Brain microvascular endothelial cell (primary cell): ENCODE results near the gene CATSPERB.
"Not testable (repeated sequence)": the region's sequence is repeated elsewhere in the genome, so short reads cannot be mapped to it uniquely, and the experiment has no call there.

ENCODE experiments used
- DNase-seq: peaks from one replicate; pipeline ENCODE4 v3.0.0-alpha.2; 2020
- H3K27ac ChIP-seq: fragments of 250-450 bp; sonication (Bioruptor Pico); 2 replicates; pipeline ENCODE4 v1.5.1; 2020; ENCODE audit warnings: mild to moderate bottlenecking, moderate library complexity
- H3K27me3 ChIP-seq: fragments of 250-450 bp; sonication (Bioruptor Pico); replicated peaks from 2 replicates; pipeline ENCODE4 v1.5.1; 2020; ENCODE audit warnings: mild to moderate bottlenecking
- H3K36me3 ChIP-seq: fragments of 250-450 bp; sonication (Bioruptor Pico); replicated peaks from 2 replicates; pipeline ENCODE4 v1.5.1; 2020; ENCODE audit warnings: mild to moderate bottlenecking
- H3K4me3 ChIP-seq: 2 replicates; pipeline ENCODE4 v1.5.1; 2011; ENCODE audit warnings: low read depth, mild to moderate bottlenecking, control low read depth, low read length, moderate library complexity
- in situ Hi-C: cut with HindIII; loops from 2 replicates; pipeline ENCODE4 v1.10.0; 2017; ENCODE audit warnings: low sequenced_read_pairs, low pct_ligation_motif_present
- TF ChIP-seq, protein P1 (sequence below): IDR thresholded peaks from 2 replicates; pipeline ENCODE4 v1.5.1; 2011; ENCODE audit warnings: low read depth, mild to moderate bottlenecking, moderate library complexity, low read length, control low read depth, inconsistent platforms; ENCODE audit errors: missing control alignments

The CATSPERB gene

DNA sequence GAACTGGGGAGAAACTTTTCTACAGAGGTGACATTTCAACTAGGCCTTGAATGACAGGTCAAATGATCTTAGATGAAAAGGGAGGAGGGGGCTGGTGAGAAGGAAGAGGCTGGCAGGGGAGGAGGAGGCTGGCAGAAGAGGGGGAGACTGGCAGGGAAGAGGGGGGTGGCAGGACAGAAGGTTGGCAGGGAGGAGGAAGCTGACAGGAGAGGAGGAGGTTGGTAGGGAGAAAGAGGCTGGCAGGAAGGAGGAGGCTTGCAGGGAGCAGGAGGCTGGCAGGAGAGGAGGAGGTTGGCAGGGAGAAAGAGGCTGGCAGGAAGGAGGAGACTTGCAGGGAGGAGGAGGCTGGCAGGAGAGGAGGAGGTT is 158.4 kb downstream of the CATSPERB start:
- Histone ChIP-seq H3K36me3 (no peaks in the 10 kb centered on the region), H3K27ac (no peak overlapping the region), H3K4me3 (no peak overlapping the region), H3K27me3 (no peaks in the 10 kb centered on the region)
- in situ Hi-C loops, result no loop called here
- TF ChIP-seq, protein P1, sequence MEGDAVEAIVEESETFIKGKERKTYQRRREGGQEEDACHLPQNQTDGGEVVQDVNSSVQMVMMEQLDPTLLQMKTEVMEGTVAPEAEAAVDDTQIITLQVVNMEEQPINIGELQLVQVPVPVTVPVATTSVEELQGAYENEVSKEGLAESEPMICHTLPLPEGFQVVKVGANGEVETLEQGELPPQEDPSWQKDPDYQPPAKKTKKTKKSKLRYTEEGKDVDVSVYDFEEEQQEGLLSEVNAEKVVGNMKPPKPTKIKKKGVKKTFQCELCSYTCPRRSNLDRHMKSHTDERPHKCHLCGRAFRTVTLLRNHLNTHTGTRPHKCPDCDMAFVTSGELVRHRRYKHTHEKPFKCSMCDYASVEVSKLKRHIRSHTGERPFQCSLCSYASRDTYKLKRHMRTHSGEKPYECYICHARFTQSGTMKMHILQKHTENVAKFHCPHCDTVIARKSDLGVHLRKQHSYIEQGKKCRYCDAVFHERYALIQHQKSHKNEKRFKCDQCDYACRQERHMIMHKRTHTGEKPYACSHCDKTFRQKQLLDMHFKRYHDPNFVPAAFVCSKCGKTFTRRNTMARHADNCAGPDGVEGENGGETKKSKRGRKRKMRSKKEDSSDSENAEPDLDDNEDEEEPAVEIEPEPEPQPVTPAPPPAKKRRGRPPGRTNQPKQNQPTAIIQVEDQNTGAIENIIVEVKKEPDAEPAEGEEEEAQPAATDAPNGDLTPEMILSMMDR, result no peak
- no peak for DNase-seq

DNA sequence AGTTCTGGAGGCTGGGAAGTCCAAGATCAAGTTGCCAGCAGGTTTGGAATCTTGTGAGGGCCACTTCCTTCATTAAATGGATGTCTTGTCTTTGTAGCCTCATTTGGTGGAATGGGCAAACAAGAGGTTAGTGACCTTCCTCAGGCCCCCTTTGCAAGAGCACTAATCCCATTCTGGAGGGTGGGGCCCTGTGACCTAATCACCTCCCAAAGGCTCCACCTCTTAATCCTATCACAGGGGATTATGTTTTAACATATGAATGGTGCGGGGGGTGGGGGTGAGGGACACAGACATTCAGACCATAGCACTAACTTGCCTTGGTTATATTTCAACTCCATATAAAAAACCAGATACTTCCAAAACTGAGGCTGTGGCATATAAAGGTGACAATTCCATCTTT is 161.9 kb downstream of the CATSPERB start:
- no peak overlapping the region for H3K27ac ChIP-seq
- in situ Hi-C loops, result no loop called here
- no peaks in the 10 kb centered on the region for H3K36me3 ChIP-seq
- TF ChIP-seq, protein P1, result no peak
- no peaks in the 10 kb centered on the region for H3K27me3 ChIP-seq
- no peak overlapping the region for H3K4me3 ChIP-seq
- no peak for DNase-seq

DNA sequence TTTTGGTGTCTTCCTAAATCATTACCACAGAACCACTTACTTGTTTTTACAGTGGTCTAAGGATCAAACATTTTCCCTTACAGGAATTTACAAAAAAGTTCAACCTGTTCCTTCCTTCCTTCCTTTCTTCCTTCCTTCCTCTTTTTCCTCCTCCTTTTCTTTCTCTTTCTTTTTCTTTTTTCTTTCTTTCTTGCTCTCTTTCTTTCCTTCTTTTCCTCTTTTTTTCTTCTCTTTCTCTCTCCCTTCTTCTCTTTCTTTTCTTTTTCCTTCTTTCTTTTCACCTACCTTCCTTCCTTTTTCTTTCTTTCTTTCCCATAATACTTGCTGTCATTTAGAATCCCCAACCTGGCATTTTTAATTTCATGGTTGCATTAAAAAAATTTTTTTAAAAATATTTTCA is 162.6 kb downstream of the CATSPERB start:
- in situ Hi-C loops, result no loop called here
- H3K36me3 ChIP-seq, result no peaks in the 10 kb centered on the region
- no peak for DNase-seq
- TF ChIP-seq, protein P1, result no peak
- H3K4me3 ChIP-seq, result no peak overlapping the region
- no peaks in the 10 kb centered on the region for H3K27me3 ChIP-seq
- H3K27ac ChIP-seq, result no peak overlapping the region

DNA sequence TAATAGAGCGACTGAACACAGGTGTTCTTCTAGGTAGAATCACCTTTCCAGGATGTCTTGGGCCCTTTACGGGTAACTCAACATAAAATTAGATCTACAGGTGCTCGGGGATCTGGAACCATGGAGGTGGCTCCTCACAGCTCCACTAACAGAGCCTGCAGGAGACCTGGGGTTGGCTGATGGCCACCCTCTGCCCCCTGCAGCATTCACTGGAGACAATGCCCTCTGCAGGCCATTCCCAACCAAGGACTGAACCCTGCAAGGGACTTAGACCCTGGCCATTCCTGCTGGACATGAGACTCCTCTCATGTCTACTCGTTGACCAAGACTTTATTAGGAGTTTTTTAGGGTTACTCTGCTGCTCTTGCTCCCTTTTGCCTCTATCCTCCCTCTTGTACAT is 163.3 kb downstream of the CATSPERB start:
- Histone ChIP-seq H3K4me3 (no peak overlapping the region), H3K27ac (no peak overlapping the region), H3K36me3 (no peaks in the 10 kb centered on the region), H3K27me3 (no peaks in the 10 kb centered on the region)
- no peak for DNase-seq
- in situ Hi-C loops, result no loop called here
- TF ChIP-seq, protein P1, result no peak

DNA sequence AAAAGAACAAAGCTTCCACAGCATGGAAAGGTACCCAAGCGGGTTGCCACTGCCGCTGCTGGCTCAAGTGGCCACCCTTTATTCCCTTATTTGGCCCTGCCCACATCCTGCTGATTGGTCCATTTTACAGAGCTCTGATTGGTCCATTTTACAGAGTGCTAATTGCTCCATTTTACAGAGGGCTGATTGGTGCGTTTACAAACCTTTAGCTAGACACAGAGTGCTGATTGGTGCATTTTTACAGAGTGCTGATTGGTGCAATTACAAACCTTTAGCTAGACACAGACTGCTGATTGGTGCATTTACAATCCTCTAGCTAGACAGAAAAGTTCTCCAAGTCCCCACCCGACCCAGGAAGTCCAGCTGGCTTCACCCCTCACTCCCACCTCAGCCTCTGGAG is 164.1 kb downstream of the CATSPERB start:
- H3K4me3 ChIP-seq, DNase-seq, H3K27me3 ChIP-seq, H3K36me3 ChIP-seq, in situ Hi-C loops, H3K27ac ChIP-seq: not testable (repeated sequence)

DNA sequence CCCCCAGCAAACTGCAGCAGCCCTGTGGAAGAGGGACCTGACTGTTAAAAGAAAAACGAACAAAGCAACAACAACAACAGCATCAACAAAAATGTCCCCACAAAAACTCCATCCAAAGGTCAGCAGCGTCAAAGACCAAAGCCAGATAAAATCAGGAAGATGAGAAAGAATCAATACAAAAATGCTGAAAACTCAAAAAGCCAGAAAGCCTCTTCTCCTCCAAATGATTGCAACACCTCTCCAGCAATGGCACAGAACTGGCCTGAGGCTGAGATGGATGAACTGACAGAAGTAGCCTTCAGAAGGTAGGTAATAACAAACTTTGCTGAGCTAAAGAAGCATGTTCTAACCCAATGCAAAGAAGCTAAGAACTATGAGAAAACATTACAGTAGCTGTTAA is 176.4 kb downstream of the CATSPERB start:
- Histone ChIP-seq H3K27me3 (no peaks in the 10 kb centered on the region), H3K4me3 (no peak overlapping the region), H3K27ac (no peak overlapping the region), H3K36me3 (no peaks in the 10 kb centered on the region)
- in situ Hi-C loops, result no loop called here
- no peak for DNase-seq
- TF ChIP-seq, protein P1, result no peak
